DMS153 treated with DMSO at 0.1 percent for 48 hours (cell line): ENCODE data around the gene CIB4.

ENCODE experiments used
- DNase-seq: peaks from one replicate; lab custom pipeline; 2025; ENCODE audit not compliant: unreplicated experiment; lab: John Stamatoyannopoulos, UW

CIB4 gene

GRCh38 chr2:26644188-26644835 lies 3.1 kb upstream of the CIB4 start:
- no peak for DNase-seq

DNA sequence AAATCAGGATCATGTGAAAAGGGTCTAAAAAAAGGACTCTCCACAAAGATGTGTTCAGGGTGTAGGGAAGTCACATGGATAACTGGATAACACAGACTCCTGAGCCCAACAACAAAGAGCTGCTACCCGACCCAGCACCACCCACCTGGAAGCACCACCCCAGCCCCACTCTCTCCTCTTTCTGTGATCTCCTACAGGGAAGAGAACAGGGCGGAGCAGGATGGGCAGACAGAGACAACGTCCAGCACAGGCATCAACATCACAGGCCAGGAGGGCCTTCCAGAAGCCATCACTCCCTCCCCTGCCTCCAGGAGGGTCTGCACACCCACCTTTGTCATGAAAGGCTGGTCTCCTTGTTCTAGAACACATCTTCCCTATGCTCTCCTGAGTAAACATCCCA lies 1.3 kb upstream of the CIB4 start:
- DNase-seq: no peak

DNA sequence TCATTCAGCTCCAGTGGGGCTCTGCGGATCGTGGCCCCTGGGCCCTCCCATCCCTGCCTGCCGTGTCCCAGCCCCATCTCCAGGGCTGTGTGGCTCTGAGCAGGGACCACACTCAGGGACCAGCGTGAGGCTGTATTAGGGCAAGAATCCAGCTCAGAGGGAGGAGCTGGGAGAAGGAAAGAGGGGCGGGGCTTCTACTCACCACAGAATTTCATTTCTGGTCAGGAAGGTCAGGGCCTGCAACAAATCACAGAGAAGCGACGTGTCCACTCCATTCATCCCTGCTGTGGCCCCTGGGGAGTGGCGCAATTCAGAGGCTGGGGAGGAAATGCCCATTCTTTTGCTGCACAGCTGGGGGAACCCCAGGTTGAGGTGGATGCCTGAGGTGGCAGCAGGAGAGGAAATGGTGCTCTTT lies 828 bp downstream of the CIB4 start:
- DNase-seq: no peak

- DNase-seq: no peak
Observed at GRCh38 chr2:26639685-26640243, 1.4 kb downstream of the CIB4 start.

GRCh38 chr2:26637811-26638310 lies 3.3 kb downstream of the CIB4 start:
- no peak for DNase-seq

DNA sequence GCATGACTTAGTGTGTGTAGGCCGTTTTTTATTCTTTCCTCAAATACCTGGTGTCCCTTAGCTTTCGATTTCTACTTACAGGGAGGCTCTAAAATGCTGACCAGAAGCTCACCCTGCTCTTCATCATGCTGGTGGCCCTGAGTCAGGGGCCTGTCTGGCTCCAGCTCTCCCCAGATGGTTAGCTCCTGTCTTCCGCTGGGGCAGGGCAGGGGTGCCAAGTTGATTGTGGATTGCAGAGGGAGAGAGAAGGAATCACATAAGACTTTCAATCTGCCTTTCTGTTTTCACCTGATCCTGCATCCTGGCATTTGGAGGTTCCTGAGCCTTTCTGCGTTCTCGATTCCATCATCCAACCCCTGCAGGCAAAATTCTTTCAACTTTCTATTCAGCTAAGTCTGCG lies 4.2 kb downstream of the CIB4 start:
- DNase-seq: no peak

- DNase-seq: no peak
Observed at GRCh38 chr2:26635401-26635800, 5.8 kb downstream of the CIB4 start.

GRCh38 chr2:26634636-26635230 lies 6.4 kb downstream of the CIB4 start:
- DNase-seq: no peak

DNA sequence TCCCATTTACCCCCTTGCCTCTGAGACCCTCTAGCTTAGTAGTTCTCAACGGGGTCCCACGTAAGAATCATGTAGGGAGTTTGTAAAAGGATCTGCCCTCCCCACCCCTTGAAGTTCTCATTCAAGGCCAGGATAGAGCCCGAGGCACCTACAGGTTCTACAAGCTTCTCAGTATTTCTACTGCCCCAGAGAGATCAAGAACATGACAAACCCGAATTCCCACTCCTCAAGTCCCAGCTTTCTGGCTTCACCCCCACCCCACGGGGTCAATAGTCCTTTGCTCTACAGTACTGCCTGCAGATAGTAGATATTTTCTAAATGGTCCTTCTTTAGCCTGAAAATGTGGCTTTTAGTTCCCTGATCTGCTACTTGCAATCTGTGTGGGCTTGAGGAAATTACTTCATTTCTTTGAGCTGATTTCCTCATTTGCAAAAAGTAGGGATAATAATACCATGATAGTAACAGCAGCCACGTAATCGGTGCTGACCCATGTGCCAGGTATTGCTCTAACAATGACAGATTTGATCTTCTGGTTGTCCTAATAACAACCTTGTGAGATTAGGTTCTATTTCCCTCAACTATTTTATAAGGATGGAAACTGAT lies 7.1 kb downstream of the CIB4 start:
- no peak for DNase-seq

GRCh38 chr2:26633351-26633945 lies 7.7 kb downstream of the CIB4 start:
- DNase-seq: no peak

DNA sequence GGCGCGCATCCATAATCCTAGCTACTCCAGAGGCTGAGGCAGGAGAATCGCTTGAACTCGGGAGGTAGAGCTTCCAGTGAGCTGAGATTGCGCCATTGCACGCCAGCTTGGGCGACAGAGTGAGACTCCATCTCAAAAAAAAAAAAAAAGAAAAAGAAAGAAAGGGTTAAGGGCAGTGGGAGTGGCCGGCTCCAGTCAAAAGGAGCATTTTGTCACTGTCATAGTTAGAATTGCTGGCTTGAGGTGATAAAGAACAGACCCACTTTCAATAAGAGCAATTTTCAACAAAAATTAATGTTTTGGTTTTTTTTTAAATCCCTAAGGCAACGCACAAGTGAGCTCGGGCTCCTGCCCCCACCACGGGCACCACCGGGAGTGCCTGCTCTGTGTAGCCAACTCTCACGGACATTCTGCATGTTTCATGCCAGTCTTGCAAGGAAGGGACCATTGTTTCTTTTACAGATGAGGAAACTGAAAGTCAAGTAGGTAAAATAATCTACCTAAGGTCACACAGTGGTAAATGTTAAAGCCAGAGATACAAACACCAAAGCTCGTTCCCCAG lies 8.5 kb downstream of the CIB4 start:
- DNase-seq: no peak

GRCh38 chr2:26631401-26632170 lies 9.6 kb downstream of the CIB4 start:
- no peak for DNase-seq

GRCh38 chr2:26630669-26631360 lies 10.4 kb downstream of the CIB4 start:
- DNase-seq: no peak

DNA sequence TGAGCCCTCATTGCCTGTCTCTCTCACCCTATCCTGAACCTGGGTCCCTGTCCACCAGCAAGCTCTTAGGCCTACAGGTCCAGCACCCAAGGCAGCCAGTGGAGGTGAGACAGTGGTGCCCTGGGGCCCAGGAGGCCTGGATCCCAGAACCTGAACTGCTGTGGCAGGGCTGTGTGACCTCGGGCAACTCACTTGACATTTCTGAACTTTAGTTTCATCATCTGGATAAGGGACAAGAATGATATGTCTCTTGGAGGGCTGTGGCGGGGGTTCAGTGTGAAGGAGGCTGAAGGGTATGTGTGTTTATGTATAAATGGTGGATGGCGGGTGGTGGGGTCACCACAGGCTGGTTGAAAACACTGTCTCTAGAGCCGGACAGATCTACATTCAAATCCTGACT lies 10.9 kb downstream of the CIB4 start:
- no peak for DNase-seq

GRCh38 chr2:26629751-26630150 lies 11.4 kb downstream of the CIB4 start:
- no peak for DNase-seq

- DNase-seq: no peak
Observed at GRCh38 chr2:26629346-26629630, 11.9 kb downstream of the CIB4 start.

DNA sequence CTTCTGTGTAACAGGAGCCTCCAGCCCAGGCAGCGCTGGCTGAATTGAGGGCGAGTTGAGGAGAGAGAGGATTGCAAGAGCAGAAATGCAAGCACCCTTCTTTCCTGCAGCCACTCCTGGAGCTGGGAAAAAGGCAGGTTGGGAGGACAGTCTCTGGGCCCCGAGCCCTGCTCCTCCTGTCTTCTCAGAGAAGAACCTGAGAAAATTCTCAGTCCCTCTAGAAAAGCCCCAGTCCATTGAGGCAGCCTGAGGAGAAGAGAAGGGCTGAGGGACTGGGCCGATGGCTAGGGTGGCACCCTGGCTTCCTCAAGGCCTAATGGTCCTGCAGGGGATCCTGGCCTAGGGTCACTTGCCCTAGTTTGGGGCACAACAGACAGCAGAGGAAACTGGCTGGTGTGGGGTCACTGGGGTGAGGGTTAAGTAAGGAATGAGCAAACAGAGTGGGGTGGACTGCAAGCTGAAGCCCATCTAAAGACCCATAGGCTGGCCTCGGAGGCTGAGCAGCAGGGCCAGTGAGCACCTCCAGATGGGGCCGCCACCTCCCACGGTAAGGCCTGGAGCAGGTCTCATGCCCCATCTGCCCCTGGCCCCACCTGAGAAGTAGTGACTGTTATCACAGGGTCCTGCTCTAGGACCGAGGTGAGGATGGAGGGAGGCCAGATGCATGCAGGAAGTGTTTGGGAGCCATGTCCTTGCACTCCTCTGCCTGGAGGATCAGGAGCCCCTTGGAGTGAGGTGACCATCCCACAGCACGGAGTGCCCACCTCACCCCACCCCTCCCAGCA lies 12.4 kb downstream of the CIB4 start:
- no peak for DNase-seq

DNA sequence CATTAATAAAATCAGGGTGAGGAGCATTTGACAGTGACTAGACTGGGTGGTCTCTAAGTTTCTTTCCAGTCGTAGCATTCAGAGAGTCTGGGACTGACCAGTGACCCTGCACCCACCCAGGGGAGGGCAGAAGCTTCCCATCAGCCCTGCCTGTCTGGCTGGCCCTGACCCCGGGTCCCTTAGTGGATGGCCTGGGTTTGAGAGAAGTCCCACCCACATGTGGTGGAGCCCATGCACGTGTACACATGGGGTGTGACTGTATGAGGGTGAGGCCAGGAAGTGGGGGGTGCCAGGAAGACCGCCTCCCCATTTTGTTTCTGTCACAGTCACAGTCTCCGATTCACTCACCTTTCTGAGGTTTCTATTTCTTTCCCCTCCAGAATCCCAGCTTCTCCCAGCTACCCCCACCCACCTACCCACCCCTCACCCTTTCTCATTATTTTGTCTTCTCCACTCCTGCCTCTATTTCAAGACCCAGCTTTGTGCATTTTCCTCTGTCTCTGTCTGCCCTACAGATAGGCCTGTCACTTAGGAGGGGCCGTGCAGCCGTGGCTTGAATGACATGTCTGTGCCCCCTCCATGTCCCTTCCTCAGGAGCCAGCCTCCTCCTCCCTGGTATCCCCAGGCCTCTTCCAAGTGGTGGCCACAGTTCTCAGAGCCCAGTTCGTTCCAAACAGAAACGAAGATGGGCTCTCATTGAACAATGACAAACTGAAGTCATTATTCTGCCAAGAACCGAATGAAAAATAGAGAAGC lies 13.6 kb downstream of the CIB4 start:
- DNase-seq: no peak

GRCh38 chr2:26626606-26627005 lies 14.6 kb downstream of the CIB4 start:
- no peak for DNase-seq
